HG03571 (cell line): Measurements from ENCODE around the gene TMEM267.
"Not testable (repeated sequence)": the region's sequence is repeated elsewhere in the genome, so short reads cannot be mapped to it uniquely, and the experiment has no call there.

Source experiments
- ATAC-seq: cut with Tn5 transposase; IDR thresholded peaks from one replicate; pipeline ENCODE4 v1.9.1; 2021; ENCODE audit not compliant: unreplicated experiment

TMEM267 gene

GRCh38 chr5:43483298-43484105 is at the start of gene TMEM267:
TMEM267 (minus strand) TSS chr5:43483865; CDS start chr5:43453969, 29,896 bp downstream.
- peak; percentile 91 for ATAC-seq

GRCh38 chr5:43530648-43531047 is 47.0 kb upstream of the TMEM267 start:
- ATAC-seq: no peak

- ATAC-seq: no peak
Measured at GRCh38 chr5:43523662-43524072, 40.0 kb upstream of the TMEM267 start.

GRCh38 chr5:43520615-43521014 is 37.0 kb upstream of the TMEM267 start:
- no peak for ATAC-seq

- ATAC-seq: no peak
Measured at GRCh38 chr5:43515678-43516048, 32.0 kb upstream of the TMEM267 start.

- ATAC-seq: peak; percentile 99
Measured at GRCh38 chr5:43514816-43515677, 31.4 kb upstream of the TMEM267 start, which contains the start of gene C5orf34. C5orf34 (minus strand) TSS chr5:43515148; CDS start chr5:43509339, 5,809 bp downstream.

- ATAC-seq: peak; percentile 21
Measured at GRCh38 chr5:43514471-43514815, 30.8 kb upstream of the TMEM267 start.

GRCh38 chr5:43514025-43514424 is 30.4 kb upstream of the TMEM267 start:
- ATAC-seq: no peak

- ATAC-seq: not testable (repeated sequence)
Measured at GRCh38 chr5:43511062-43511461, 27.4 kb upstream of the TMEM267 start.

GRCh38 chr5:43498581-43498980 is 14.9 kb upstream of the TMEM267 start:
- ATAC-seq: no peak

GRCh38 chr5:43497311-43498104 is 13.8 kb upstream of the TMEM267 start:
- ATAC-seq: no peak

- no peak for ATAC-seq
Measured at GRCh38 chr5:43491326-43491725, 7.7 kb upstream of the TMEM267 start.

GRCh38 chr5:43486353-43486752 is 2.7 kb upstream of the TMEM267 start:
- ATAC-seq: no peak

GRCh38 chr5:43485406-43485805 is 1.7 kb upstream of the TMEM267 start:
- ATAC-seq: no peak

GRCh38 chr5:43484106-43484849 is 613 bp upstream of the TMEM267 start:
- peak; percentile 65 for ATAC-seq

- no peak for ATAC-seq
Measured at GRCh38 chr5:43482490-43483297, 971 bp downstream of the TMEM267 start.

- ATAC-seq: no peak
Measured at GRCh38 chr5:43469671-43470391, 13.8 kb downstream of the TMEM267 start.

- no peak for ATAC-seq
Measured at GRCh38 chr5:43467100-43467499, 16.6 kb downstream of the TMEM267 start.

- ATAC-seq: not testable (repeated sequence)
Measured at GRCh38 chr5:43465455-43465854, 18.2 kb downstream of the TMEM267 start.
